Measurements from ENCODE around the gene EML4. TPM values are rescaled to one million over a fixed set of nuclear protein-coding genes. Genes with fewer than 3 reads are reported as not detected.
A peak's percentile ranks its signal among the peaks of the same experiment; 100 is the strongest.

The EML4 gene
- polyA plus RNA-seq, 1 experiment, result 81.0 TPM

DNA sequence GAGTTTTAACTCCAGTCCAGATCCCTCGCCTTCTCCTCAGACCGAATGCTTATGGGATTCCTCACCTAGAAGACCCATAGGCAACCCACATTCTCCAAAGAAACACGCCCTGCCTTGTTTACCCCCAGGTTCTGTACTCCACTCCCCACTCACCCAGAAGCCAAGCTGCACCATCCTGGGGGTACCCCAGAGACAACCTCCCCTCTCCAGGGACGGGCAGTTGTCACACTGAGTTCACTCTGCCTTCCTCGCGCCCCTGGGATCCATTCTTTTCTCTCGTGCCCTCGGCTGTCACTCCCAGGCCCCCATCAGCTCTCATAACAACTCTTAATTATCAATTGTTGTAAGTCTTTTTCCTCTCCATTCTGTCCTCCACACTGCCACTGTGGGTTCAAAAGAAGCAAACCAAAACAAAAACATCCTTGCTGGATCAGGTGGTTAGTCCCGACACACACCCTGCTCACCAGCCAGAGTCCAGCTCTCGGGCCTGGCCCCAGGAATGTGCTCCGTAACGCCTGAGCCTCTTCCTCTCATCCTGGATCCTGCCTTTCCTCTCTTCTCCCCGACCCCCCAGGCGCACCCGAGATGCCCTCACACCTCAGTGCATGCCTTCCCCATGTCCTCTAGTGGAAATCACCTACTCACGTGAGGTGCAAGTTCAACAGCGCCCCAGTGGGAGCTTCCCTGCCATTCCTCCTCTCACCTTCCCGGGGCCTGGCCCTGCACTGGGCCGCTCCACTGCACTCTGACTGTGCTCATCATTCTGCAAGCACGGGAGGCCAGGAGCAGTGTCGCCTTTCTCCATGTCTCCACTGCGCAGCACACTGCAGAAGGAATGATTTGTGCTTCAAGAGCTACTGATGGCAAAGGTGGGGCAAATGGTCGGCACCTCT lies 171.1 kb downstream of the EML4 start:
- ChIA-PET CTCF (interaction anchor here (0.8 kb wide), 1 partner anchor 11 kb away, joined by 3 read pairs; no protein-coding TSS in a partner anchor), POLR2A (interaction anchor here (0.7 kb wide), 1 partner anchor 399 kb away, joined by 3 read pairs; no protein-coding TSS in a partner anchor)
- DNase-seq (ENCODE audit: low read depth, low spot score), result no peak

DNA sequence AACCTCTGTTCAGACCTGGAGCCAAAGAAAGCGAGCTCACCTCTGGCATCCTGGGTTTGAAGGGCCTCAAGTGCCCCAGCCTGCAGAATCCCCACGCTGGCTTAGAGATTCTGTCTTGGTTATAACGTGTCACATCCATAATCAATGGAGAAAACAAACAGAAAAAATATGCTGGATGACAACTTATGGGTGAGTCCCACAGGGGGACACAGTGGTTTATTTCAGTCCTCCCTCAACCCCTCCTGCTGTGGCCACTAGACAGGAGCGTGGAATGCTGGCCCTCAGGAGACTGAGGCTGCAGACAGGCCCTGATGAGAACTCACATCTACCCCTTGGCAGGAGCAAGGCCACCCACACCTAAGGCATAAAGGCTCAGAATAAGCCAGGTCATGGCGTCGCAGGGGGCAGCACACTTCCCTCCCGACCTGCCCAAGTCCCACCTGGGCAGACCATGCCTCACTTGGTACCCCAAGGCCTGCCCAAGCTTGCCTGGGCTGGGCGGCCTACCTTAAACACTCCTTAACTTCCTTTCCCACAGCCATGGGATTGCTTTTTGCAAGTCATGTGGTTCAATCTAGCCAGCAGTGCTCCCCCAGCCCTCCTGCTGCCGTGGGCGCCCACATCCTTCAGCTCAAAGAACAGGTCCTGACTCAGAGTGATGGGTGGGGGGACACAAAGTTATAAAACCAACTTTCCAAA lies 171.9 kb downstream of the EML4 start:
- Histone ChIP-seq H3K27me3 (ENCODE audit: control insufficient read depth, insufficient read depth, low read length) (no peaks in the 10 kb centered on the region), H3K9me3 (ENCODE audit: control insufficient read depth, insufficient read depth, low read length) (peaks cover 16% of the 10 kb centered on the region; the same call in 1 of the 2 replicates), H3K4me3 (ENCODE audit: low read depth, low read length) (no peak overlapping the region), H3K27ac (ENCODE audit: low read depth, low read length) (no peak overlapping the region)
- CTCF ChIA-PET, result interaction anchor here (0.8 kb wide), 1 partner anchor 12 kb away, joined by 3 read pairs; no protein-coding TSS in a partner anchor
- DNase-seq (ENCODE audit: low read depth, low spot score), result no peak
- POLR2A ChIA-PET, result interaction anchor here (0.7 kb wide), 1 partner anchor 398 kb away, joined by 3 read pairs; no protein-coding TSS in a partner anchor
- TF ChIP-seq, protein P1, sequence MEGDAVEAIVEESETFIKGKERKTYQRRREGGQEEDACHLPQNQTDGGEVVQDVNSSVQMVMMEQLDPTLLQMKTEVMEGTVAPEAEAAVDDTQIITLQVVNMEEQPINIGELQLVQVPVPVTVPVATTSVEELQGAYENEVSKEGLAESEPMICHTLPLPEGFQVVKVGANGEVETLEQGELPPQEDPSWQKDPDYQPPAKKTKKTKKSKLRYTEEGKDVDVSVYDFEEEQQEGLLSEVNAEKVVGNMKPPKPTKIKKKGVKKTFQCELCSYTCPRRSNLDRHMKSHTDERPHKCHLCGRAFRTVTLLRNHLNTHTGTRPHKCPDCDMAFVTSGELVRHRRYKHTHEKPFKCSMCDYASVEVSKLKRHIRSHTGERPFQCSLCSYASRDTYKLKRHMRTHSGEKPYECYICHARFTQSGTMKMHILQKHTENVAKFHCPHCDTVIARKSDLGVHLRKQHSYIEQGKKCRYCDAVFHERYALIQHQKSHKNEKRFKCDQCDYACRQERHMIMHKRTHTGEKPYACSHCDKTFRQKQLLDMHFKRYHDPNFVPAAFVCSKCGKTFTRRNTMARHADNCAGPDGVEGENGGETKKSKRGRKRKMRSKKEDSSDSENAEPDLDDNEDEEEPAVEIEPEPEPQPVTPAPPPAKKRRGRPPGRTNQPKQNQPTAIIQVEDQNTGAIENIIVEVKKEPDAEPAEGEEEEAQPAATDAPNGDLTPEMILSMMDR (IDR thresholded peaks at IDR 0.05; ENCODE audit: low read depth, low read length), result no peak

More for the DNA sequence above, 171.1 kb downstream of the EML4 start:
- H3K27ac ChIP-seq (ENCODE audit: low read depth, low read length), result no peak overlapping the region
- H3K27me3 ChIP-seq (ENCODE audit: control insufficient read depth, insufficient read depth, low read length), result no peaks in the 10 kb centered on the region
- TF ChIP-seq, protein P1 (IDR thresholded peaks at IDR 0.05; ENCODE audit: low read depth, low read length), result no peak
- H3K4me3 ChIP-seq (ENCODE audit: low read depth, low read length), result no peak overlapping the region
- peaks cover 16% of the 10 kb centered on the region; the same call in 1 of the 2 replicates for H3K9me3 ChIP-seq (ENCODE audit: control insufficient read depth, insufficient read depth, low read length)

DNA sequence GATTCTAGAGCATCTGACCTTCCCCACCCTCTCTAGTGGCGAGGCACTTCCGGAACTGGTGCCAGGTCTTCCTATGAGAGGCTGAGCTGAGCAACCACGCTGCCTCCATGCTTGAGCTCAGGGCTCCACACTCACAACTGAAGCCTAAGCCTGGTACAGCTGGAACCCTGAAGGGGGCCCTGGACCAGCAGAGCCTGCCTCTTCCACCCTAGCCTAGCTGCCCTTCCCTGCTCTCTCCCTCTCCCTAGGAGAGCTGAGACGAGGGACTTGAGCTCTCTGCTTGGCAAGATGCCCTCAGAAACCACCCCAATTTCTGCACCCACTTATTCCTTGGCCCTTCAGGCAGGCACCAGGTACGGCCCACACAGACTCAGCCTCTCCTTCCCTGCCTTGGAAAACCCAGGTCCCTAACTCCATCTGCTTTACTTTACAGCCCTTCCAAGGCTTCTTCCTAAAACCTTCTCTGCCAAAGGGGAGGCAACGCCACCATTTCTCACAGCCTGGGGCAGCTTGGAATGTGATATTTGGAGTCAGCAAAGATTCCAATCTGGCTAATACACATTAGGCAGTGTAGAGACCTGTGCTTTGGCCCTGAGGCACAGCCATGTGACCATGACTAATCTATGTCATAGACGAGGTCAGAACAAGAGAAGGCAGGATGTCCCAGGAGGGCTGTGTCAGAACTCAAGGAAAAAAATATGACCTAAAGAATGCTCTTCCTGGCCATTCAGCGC lies 173.1 kb downstream of the EML4 start:
- no peaks in the 10 kb centered on the region for H3K27me3 ChIP-seq (ENCODE audit: control insufficient read depth, insufficient read depth, low read length)
- TF ChIP-seq, protein P1 (IDR thresholded peaks at IDR 0.05; ENCODE audit: low read depth, low read length), result no peak
- H3K27ac ChIP-seq (ENCODE audit: low read depth, low read length), result peak overlapping the region; percentile 83
- CTCF ChIA-PET, result interaction anchor here (1.2 kb wide), 1 partner anchor 13 kb away, joined by 7 read pairs; no protein-coding TSS in a partner anchor
- POLR2A ChIA-PET, result interaction anchor here (1.2 kb wide), 1 partner anchor 11 kb away, joined by 3 read pairs; no protein-coding TSS in a partner anchor
- peak; percentile 51 for DNase-seq (ENCODE audit: low read depth, low spot score)
- H3K9me3 ChIP-seq (ENCODE audit: control insufficient read depth, insufficient read depth, low read length), result peaks cover 16% of the 10 kb centered on the region; the same call in 1 of the 2 replicates
- no peak overlapping the region for H3K4me3 ChIP-seq (ENCODE audit: low read depth, low read length)

DNA sequence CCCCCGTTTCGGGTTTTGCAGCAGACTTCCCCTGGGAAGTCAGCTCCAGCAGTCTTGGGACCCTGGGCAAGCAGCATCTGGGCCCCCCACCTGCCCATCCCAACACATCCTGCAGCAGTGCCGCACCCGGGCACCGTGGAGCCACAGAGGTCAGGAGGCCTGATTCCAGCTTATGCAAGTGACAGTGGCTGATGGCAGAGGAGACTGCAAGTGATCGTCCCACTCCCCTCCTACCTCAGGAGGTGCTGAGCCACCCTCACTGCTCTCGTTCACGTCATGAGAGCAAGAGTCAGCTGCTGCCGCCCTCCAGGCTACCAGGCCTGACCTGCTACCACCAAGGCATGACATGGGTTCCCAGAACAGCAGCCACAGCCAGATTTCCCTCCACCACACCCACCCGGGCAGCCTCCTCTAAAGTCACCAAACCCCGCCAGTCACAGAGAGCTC lies 173.7 kb downstream of the EML4 start:
- no peak for DNase-seq (ENCODE audit: low read depth, low spot score)
- no peaks in the 10 kb centered on the region for H3K27me3 ChIP-seq (ENCODE audit: control insufficient read depth, insufficient read depth, low read length)
- ChIA-PET CTCF (interaction anchor here (1.2 to 1.5 kb wide), 2 partner anchors 14 to 247 kb away, joined by 4 to 7 read pairs; no protein-coding TSS in a partner anchor), POLR2A (interaction anchor here (1.2 kb wide), 1 partner anchor 10 kb away, joined by 3 read pairs; no protein-coding TSS in a partner anchor)
- peaks cover 14% of the 10 kb centered on the region; the same call in 1 of the 2 replicates for H3K9me3 ChIP-seq (ENCODE audit: control insufficient read depth, insufficient read depth, low read length)
- H3K4me3 ChIP-seq (ENCODE audit: low read depth, low read length), result no peak overlapping the region
- TF ChIP-seq, protein P1 (IDR thresholded peaks at IDR 0.05; ENCODE audit: low read depth, low read length), result no peak
- peak overlapping the region; percentile 83 for H3K27ac ChIP-seq (ENCODE audit: low read depth, low read length)
